Trophoblast cell (in vitro differentiated cells and primary cell): ENCODE data around the gene LHPP.

Experiments
- DNase-seq, 2 donors: peaks; one replicate each; pipeline ENCODE4 v3.0.0-alpha.2; 2016
- H2AFZ ChIP-seq: 2 replicates; pipeline ENCODE4 v1.6.1; 2013; ENCODE audit warnings: low read length, moderate library complexity, mild to moderate bottlenecking; ENCODE audit not compliant: insufficient read depth, poor library complexity
- H2AK5ac ChIP-seq: 2 replicates; pipeline ENCODE4 v1.6.1; 2013; ENCODE audit warnings: mild to moderate bottlenecking, low read length
- H2BK120ac ChIP-seq: 2 replicates; pipeline ENCODE4 v1.6.1; 2013; ENCODE audit warnings: low read length, mild to moderate bottlenecking, moderate library complexity; ENCODE audit not compliant: insufficient read depth, poor library complexity
- H2BK12ac ChIP-seq: 2 replicates; pipeline ENCODE4 v1.6.1; 2013; ENCODE audit warnings: mild to moderate bottlenecking, low read length, moderate library complexity
- H2BK5ac ChIP-seq: 2 replicates; pipeline ENCODE4 v1.6.1; 2013; ENCODE audit warnings: low read length, low read depth, moderate library complexity, mild to moderate bottlenecking; ENCODE audit not compliant: poor library complexity
- H3K14ac ChIP-seq: 2 replicates; pipeline ENCODE4 v1.6.1; 2013; ENCODE audit warnings: mild to moderate bottlenecking, low read length
- H3K18ac ChIP-seq: 2 replicates; pipeline ENCODE4 v1.6.1; 2013; ENCODE audit warnings: mild to moderate bottlenecking, low read length
- H3K23ac ChIP-seq: 2 replicates; pipeline ENCODE4 v1.6.1; 2013; ENCODE audit warnings: low read length
- H3K27ac ChIP-seq: 2 replicates; pipeline ENCODE4 v1.5.1; 2013; ENCODE audit warnings: low read depth, mild to moderate bottlenecking, inconsistent platforms, low read length, moderate library complexity
- H3K27me3 ChIP-seq: 2 replicates; pipeline ENCODE4 v1.6.1; 2013; ENCODE audit warnings: inconsistent platforms, mild to moderate bottlenecking, low read length, moderate library complexity; ENCODE audit not compliant: insufficient read depth
- H3K36me3 ChIP-seq, 2 experiments: 1 replicate in 1 of 2; 2 replicates in 1 of 2; pipeline ENCODE4 v1.6.1; 2013; ENCODE audit warnings: low read length in 2 of 2, mild to moderate bottlenecking in 2 of 2, moderate library complexity in 1 of 2; ENCODE audit not compliant: insufficient read depth in 2 of 2, control insufficient read depth in 1 of 2
- H3K4ac ChIP-seq: 2 replicates; pipeline ENCODE4 v1.6.1; 2013; ENCODE audit warnings: low read depth, mild to moderate bottlenecking, low read length, moderate library complexity
- H3K4me1 ChIP-seq, 2 experiments: 1 replicate in 1 of 2; 2 replicates in 1 of 2; pipeline ENCODE4 v1.6.1; 2013; ENCODE audit warnings: low read length in 2 of 2, mild to moderate bottlenecking in 2 of 2, moderate library complexity in 1 of 2; ENCODE audit not compliant: insufficient read depth in 2 of 2, control insufficient read depth in 1 of 2
- H3K4me2 ChIP-seq: 2 replicates; pipeline ENCODE4 v1.6.1; 2013; ENCODE audit warnings: inconsistent platforms, mild to moderate bottlenecking, low read length, moderate library complexity
- H3K4me3 ChIP-seq: 2 replicates; pipeline ENCODE4 v1.5.1; 2013; ENCODE audit warnings: mild to moderate bottlenecking, low read depth, low read length, inconsistent platforms
- H3K79me1 ChIP-seq: one replicate; pipeline ENCODE4 v1.6.1; 2013; ENCODE audit warnings: low read length
- H3K79me2 ChIP-seq: 2 replicates; pipeline ENCODE4 v1.6.1; 2013; ENCODE audit warnings: low read length, mild to moderate bottlenecking; ENCODE audit not compliant: control insufficient read depth, insufficient read depth, poor library complexity
- H3K9ac ChIP-seq: 2 replicates; pipeline ENCODE4 v1.6.1; 2013; ENCODE audit warnings: mild to moderate bottlenecking, low read length
- H3K9me3 ChIP-seq: 2 replicates; pipeline ENCODE4 v1.6.1; 2013; ENCODE audit warnings: low read depth, mild to moderate bottlenecking, control low read depth, inconsistent platforms, low read length; ENCODE audit not compliant: insufficient read depth
- H4K12ac ChIP-seq: 2 replicates; pipeline ENCODE4 v1.6.1; 2013; ENCODE audit warnings: low read depth, mild to moderate bottlenecking, low read length, moderate library complexity
- H4K8ac ChIP-seq: 2 replicates; pipeline ENCODE4 v1.6.1; 2013; ENCODE audit warnings: low read depth, mild to moderate bottlenecking, low read length, moderate library complexity
- H4K91ac ChIP-seq: one replicate; pipeline ENCODE4 v1.6.1; 2013; ENCODE audit warnings: low read depth, mild to moderate bottlenecking, low read length, moderate library complexity
- WGBS: extraction: QIAGEN DNeasy Blood & Tissue Kit; methylation state at CpG from one replicate; pipeline ENCODE4 v1.1.7; 2013; ENCODE audit warnings: missing lambda C conversion rate; ENCODE audit not compliant: insufficient read length, insufficient coverage; ENCODE audit errors: extremely low coverage; 5-methylcytosine and 5-hydroxymethylcytosine counted together

The LHPP gene

DNA sequence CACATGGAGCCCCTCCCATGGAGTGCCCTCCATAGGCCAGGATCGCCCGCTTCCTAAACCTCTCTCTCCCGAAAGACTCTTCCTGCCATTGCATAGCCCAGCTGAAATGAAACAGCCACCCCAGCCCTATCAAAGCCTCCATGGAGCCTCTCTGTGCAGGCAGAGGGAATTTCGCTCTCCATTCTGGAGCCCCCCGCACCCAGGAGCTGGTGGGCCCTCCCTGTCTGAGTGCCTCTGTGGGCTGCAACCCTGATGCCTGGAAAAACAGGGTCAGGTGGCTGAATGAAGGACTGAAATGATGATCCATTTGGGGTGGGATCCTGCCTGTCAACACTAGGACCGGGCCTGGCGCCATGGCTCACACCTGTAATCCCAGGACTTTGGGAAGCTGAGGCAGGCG is 176.1 kb downstream of the LHPP start:
- H3K27ac ChIP-seq, result no peak overlapping the region
- H2BK120ac ChIP-seq, result no peak overlapping the region
- no peak overlapping the region for H3K4me3 ChIP-seq
- no peak overlapping the region for H3K4ac ChIP-seq
- no peak overlapping the region for H4K12ac ChIP-seq
- H3K79me2 ChIP-seq, result peaks cover 4% of the 10 kb centered on the region
- no peak overlapping the region for H2AK5ac ChIP-seq
- H4K91ac ChIP-seq, result no peak overlapping the region
- peaks cover 4% of the 10 kb centered on the region for H3K79me1 ChIP-seq
- H3K23ac ChIP-seq, result no peak overlapping the region
- peaks cover 4% of the 10 kb centered on the region for H3K9me3 ChIP-seq
- H3K4me1 ChIP-seq, result peaks cover 15 to 16% of the 10 kb centered on the region in 2 experiments
- no peak for DNase-seq
- no peaks in the 10 kb centered on the region for H3K27me3 ChIP-seq
- H2BK12ac ChIP-seq, result no peak overlapping the region
- WGBS, result no CpG with 5 or more reads among the region's 8 CpGs
- H2BK5ac ChIP-seq, result no peak overlapping the region
- no peak overlapping the region for H4K8ac ChIP-seq
- H3K36me3 ChIP-seq, result peaks cover 0 to 5% of the 10 kb centered on the region in 2 experiments
- no peak overlapping the region for H2AFZ ChIP-seq
- no peak overlapping the region for H3K18ac ChIP-seq
- H3K14ac ChIP-seq, result no peak overlapping the region
- H3K4me2 ChIP-seq, result no peak overlapping the region
- no peak overlapping the region for H3K9ac ChIP-seq

DNA sequence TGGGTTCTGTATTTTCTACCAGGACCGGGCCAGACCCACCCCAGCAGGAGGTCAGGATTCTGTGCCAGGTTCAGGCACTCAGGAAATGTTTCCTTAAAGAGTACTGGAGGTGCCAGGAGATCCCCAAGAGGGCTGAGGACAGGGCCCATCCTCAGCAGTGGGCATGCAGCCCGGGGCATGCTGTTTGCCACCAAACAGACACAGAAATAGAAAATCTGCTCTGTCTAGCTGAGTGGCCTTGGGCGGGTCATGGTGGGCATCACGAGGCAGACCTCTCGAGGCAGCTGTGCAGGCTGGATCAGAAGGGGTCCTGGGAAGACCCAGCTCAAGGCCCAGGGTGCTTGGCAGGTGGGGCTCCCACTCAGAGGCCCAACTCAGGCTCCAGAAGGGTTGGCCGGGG is 177.6 kb downstream of the LHPP start:
- H2AFZ ChIP-seq, result no peak overlapping the region
- H2AK5ac ChIP-seq, result no peak overlapping the region
- peaks cover 4% of the 10 kb centered on the region for H3K79me2 ChIP-seq
- H3K27ac ChIP-seq, result no peak overlapping the region
- DNase-seq, result no peak
- no CpG with 5 or more reads among the region's 6 CpGs for WGBS
- no peak overlapping the region for H4K8ac ChIP-seq
- H3K36me3 ChIP-seq, result peaks cover 0 to 5% of the 10 kb centered on the region in 2 experiments
- no peak overlapping the region for H2BK120ac ChIP-seq
- H3K14ac ChIP-seq, result no peak overlapping the region
- H3K9me3 ChIP-seq, result peaks cover 4% of the 10 kb centered on the region
- no peak overlapping the region for H2BK12ac ChIP-seq
- H3K9ac ChIP-seq, result no peak overlapping the region
- H3K4me1 ChIP-seq, result peaks cover 15 to 16% of the 10 kb centered on the region in 2 experiments
- no peak overlapping the region for H3K4me3 ChIP-seq
- no peak overlapping the region for H4K91ac ChIP-seq
- H3K4me2 ChIP-seq, result no peak overlapping the region
- peaks cover 4% of the 10 kb centered on the region for H3K79me1 ChIP-seq
- no peak overlapping the region for H4K12ac ChIP-seq
- no peak overlapping the region for H3K18ac ChIP-seq
- no peak overlapping the region for H2BK5ac ChIP-seq
- no peaks in the 10 kb centered on the region for H3K27me3 ChIP-seq
- no peak overlapping the region for H3K23ac ChIP-seq
- H3K4ac ChIP-seq, result no peak overlapping the region

DNA sequence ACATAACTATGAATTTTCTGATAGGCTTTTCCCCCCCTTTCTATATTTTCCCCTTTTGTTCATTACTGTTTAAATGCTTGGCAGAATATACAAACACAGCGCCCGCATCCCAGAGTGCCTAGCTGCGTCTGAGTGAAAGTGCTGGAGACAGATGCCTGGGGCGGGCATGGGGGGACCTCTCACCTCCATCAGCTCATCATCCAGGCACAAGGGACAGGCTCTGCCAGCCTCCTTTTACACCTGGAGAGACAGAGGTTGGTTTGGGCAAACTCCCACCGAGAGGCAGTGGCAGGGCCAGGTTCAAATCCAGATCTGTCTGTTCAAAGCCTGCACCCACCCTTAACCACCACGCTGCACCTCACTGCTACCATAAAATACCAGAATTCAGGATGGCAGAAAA is 178.0 kb downstream of the LHPP start:
- H4K91ac ChIP-seq, result no peak overlapping the region
- peaks cover 4% of the 10 kb centered on the region for H3K79me2 ChIP-seq
- no peak overlapping the region for H3K23ac ChIP-seq
- H4K12ac ChIP-seq, result no peak overlapping the region
- H3K27ac ChIP-seq, result no peak overlapping the region
- DNase-seq, result peak in 1 of 2 donors; percentile 16
- H3K18ac ChIP-seq, result no peak overlapping the region
- peaks cover 15 to 16% of the 10 kb centered on the region in 2 experiments for H3K4me1 ChIP-seq
- peaks cover 0 to 5% of the 10 kb centered on the region in 2 experiments for H3K36me3 ChIP-seq
- peaks cover 4% of the 10 kb centered on the region for H3K79me1 ChIP-seq
- H4K8ac ChIP-seq, result no peak overlapping the region
- no peak overlapping the region for H3K4me2 ChIP-seq
- H3K9me3 ChIP-seq, result peaks cover 4% of the 10 kb centered on the region
- no peak overlapping the region for H2BK5ac ChIP-seq
- H2AK5ac ChIP-seq, result no peak overlapping the region
- H2BK120ac ChIP-seq, result no peak overlapping the region
- no peak overlapping the region for H2AFZ ChIP-seq
- H2BK12ac ChIP-seq, result no peak overlapping the region
- no peak overlapping the region for H3K14ac ChIP-seq
- H3K4me3 ChIP-seq, result no peak overlapping the region
- no CpG with 5 or more reads among the region's 6 CpGs for WGBS
- H3K4ac ChIP-seq, result no peak overlapping the region
- no peak overlapping the region for H3K9ac ChIP-seq
- no peaks in the 10 kb centered on the region for H3K27me3 ChIP-seq

DNA sequence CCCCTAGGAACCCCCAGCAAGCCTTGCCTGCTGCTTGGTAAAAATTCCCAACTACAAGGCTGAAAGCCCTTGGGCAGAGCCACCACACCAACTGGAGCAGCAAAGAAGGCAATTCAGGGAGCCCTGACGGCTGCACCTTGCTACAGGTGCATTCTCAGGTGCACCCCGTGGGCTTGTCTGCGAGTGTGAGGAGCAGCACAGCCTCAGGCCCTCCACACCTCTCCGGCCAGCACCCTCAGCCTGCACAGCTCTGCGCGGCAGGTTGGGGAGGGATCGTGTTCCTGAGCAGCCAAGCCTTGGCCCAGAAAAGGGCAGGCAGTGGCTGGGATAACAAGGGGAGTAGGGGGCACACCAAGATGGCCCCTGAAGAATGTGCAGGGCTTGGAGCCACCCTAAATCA is 178.4 kb downstream of the LHPP start:
- Histone ChIP-seq H3K79me2 (peaks cover 4% of the 10 kb centered on the region), H3K36me3 (peaks cover 0 to 5% of the 10 kb centered on the region in 2 experiments), H3K4me3 (no peak overlapping the region), H3K27ac (no peak overlapping the region), H4K8ac (no peak overlapping the region), H4K91ac (no peak overlapping the region), H3K79me1 (peaks cover 4% of the 10 kb centered on the region), H3K23ac (no peak overlapping the region), H2BK5ac (no peak overlapping the region), H3K14ac (peak overlapping the region; percentile 4), H4K12ac (peak overlapping the region; percentile 4), H3K27me3 (no peaks in the 10 kb centered on the region), H2BK120ac (no peak overlapping the region), H3K9ac (no peak overlapping the region), H3K4me2 (no peak overlapping the region), H3K9me3 (peaks cover 4% of the 10 kb centered on the region), H3K18ac (no peak overlapping the region), H2AK5ac (no peak overlapping the region), H3K4ac (no peak overlapping the region), H2AFZ (no peak overlapping the region), H2BK12ac (no peak overlapping the region), H3K4me1 (peaks cover 15 to 16% of the 10 kb centered on the region in 2 experiments)
- WGBS, result no CpG with 5 or more reads among the region's 7 CpGs
- DNase-seq, result no peak
